Subcutaneous abdominal adipose tissue (tissue), 5 donors: ENCODE measurements around the gene ZC2HC1B.
A peak's percentile ranks its signal among the peaks of the same experiment; 100 is the strongest.

ENCODE experiments used
- H3K27ac ChIP-seq: one replicate; pipeline ENCODE4 v1.7.0; 2013; ENCODE audit warnings: low read depth, mild to moderate bottlenecking, inconsistent platforms, low read length, moderate library complexity
- H3K27me3 ChIP-seq, 5 donors: one replicate each; pipeline ENCODE4 v1.7.0; 2013; ENCODE audit warnings: low read length in 5 of 5, inconsistent platforms in 1 of 5; ENCODE audit not compliant: control insufficient read depth in 5 of 5, insufficient read depth in 4 of 5
- H3K36me3 ChIP-seq, 5 donors: one replicate each; pipeline ENCODE4 v1.7.0; 2013; ENCODE audit warnings: low read length in 5 of 5; ENCODE audit not compliant: control insufficient read depth in 5 of 5, insufficient read depth in 5 of 5
- H3K4me1 ChIP-seq, 5 donors: one replicate each; pipeline ENCODE4 v1.7.0; 2013; ENCODE audit warnings: low read length in 5 of 5, mild to moderate bottlenecking in 3 of 5, moderate library complexity in 1 of 5; ENCODE audit not compliant: control insufficient read depth in 5 of 5, insufficient read depth in 5 of 5
- H3K4me3 ChIP-seq, 5 donors: one replicate each; pipeline ENCODE4 v1.7.0; 2013; ENCODE audit warnings: low read length in 5 of 5, low read depth in 1 of 5
- H3K9ac ChIP-seq, 5 donors: one replicate each; pipeline ENCODE4 v1.7.0; 2013; ENCODE audit warnings: low read length in 5 of 5, mild to moderate bottlenecking in 4 of 5, moderate library complexity in 3 of 5
- H3K9me3 ChIP-seq, 5 donors: one replicate each; pipeline ENCODE4 v1.7.0; 2013; ENCODE audit warnings: low read length in 5 of 5; ENCODE audit not compliant: control insufficient read depth in 5 of 5
- donor health status: healthy.
- donor health status: healthy.
- donor health status: healthy.
- donor health status: healthy.
- donor health status: healthy.

The ZC2HC1B gene

GRCh38 chr6:143955971-143956370 lies 91.7 kb downstream of the ZC2HC1B start:
- H3K4me1 ChIP-seq = peaks cover 0 to 15% (median 12%) of the 10 kb centered on the region in 5 donors

GRCh38 chr6:143957679-143958274 lies 93.5 kb downstream of the ZC2HC1B start:
- Histone ChIP-seq H3K27ac (no peak overlapping the region), H3K9me3 (no peaks in the 10 kb centered on the region), H3K36me3 (peaks cover 0 to 8% (median 0%) of the 10 kb centered on the region in 5 donors), H3K27me3 (no peaks in the 10 kb centered on the region), H3K4me1 (peaks cover 3 to 31% (median 30%) of the 10 kb centered on the region in 5 donors), H3K9ac (no peak overlapping the region), H3K4me3 (no peak overlapping the region)

More at GRCh38 chr6:143955971-143956370, 91.7 kb downstream of the ZC2HC1B start:
- no peak overlapping the region for H3K27ac ChIP-seq
- no peaks in the 10 kb centered on the region for H3K9me3 ChIP-seq
- no peaks in the 10 kb centered on the region for H3K27me3 ChIP-seq
- H3K9ac ChIP-seq = no peak overlapping the region
- peaks cover 0 to 8% (median 0%) of the 10 kb centered on the region in 5 donors for H3K36me3 ChIP-seq
- no peak overlapping the region for H3K4me3 ChIP-seq

GRCh38 chr6:143958839-143959399 lies 94.6 kb downstream of the ZC2HC1B start:
- Histone ChIP-seq H3K27ac (no peak overlapping the region), H3K9ac (no peak overlapping the region), H3K27me3 (no peaks in the 10 kb centered on the region), H3K9me3 (no peaks in the 10 kb centered on the region), H3K36me3 (peaks cover 0 to 8% (median 0%) of the 10 kb centered on the region in 5 donors), H3K4me3 (no peak overlapping the region), H3K4me1 (peaks cover 7 to 41% (median 40%) of the 10 kb centered on the region in 5 donors)

- Histone ChIP-seq H3K36me3 (peaks cover 0 to 8% (median 0%) of the 10 kb centered on the region in 5 donors), H3K4me3 (no peak overlapping the region), H3K27ac (no peak overlapping the region), H3K27me3 (no peaks in the 10 kb centered on the region), H3K9ac (no peak overlapping the region), H3K4me1 (peaks cover 10 to 48% (median 46%) of the 10 kb centered on the region in 5 donors), H3K9me3 (no peaks in the 10 kb centered on the region)
These were observed 95.7 kb downstream of the ZC2HC1B start for GRCh38 chr6:143959927-143960326.

DNA sequence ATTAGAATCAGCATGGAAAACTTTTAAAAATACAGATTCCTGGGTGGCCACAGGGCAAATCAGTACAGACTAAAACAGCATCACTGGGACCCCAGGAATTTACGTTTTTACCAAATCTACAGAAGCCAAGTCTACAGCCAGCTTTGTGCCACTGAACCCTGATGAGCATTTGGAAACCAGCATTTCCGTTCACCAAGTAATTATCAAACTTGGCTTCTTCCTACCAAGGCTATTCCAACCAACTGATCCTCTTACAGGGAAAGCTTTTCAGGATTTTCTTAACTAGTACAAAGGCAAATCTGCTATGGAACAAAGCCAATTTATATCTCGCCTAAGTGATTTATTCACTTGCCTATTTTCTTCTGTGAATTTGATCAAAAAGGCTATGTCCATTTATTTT lies 96.8 kb downstream of the ZC2HC1B start:
- Histone ChIP-seq H3K36me3 (peaks cover 0 to 14% (median 5%) of the 10 kb centered on the region in 5 donors), H3K27ac (peak overlapping the region; percentile 34), H3K4me1 (peaks cover 10 to 58% (median 56%) of the 10 kb centered on the region in 5 donors), H3K4me3 (no peak overlapping the region), H3K27me3 (no peaks in the 10 kb centered on the region), H3K9me3 (no peaks in the 10 kb centered on the region), H3K9ac (no peak overlapping the region)

DNA sequence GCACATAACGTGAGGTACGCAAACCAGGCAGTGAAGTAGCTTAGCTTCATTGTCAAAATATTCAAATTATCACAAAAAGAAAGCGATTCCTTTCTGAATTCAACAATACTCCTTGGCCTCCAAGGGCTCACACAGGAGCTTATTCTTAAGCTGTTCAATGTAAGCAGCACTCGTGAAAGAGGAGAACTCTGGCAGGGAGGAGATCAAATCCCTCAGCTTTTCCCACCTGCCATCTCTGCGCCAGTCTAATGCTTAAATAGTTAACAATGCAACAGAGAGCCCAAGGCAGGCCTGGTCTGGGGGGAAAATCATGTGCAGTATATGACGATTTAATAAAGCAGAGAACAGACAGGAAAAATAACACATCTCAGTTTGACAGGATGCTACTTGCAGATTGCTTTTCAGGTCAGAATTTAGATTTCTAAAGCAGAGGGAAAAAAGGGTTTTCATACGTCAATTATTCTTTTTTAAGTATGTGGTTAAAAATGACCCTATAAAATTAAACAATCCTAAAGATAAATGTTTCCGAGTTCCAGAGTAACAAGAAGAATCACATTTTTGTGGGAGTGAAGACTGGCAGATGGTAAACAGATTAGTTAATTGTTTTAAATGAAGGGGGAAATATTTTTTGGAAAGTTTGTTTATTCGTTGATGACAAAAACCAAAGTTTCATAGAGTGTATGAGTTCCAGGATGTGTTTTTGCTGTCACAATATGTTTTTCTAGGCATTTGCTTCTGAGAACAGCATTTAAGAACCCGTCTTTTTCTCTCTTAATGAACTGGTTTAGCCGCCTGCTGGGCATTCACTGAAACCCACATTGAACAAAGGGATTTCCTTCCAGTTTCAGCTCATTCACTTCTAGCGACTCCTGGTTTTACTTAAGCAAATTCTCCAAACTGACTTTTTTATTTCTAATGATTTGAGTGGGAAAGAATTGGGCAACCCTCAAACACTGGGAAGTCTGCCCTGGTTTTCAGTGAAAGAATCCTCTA lies 97.9 kb downstream of the ZC2HC1B start:
- Histone ChIP-seq H3K27me3 (no peaks in the 10 kb centered on the region), H3K9ac (peak overlapping the region in 1 of 5 donors; percentile 22), H3K4me1 (peaks cover 10 to 66% (median 58%) of the 10 kb centered on the region in 5 donors), H3K27ac (peak overlapping the region; percentile 4), H3K36me3 (peaks cover 0 to 14% (median 5%) of the 10 kb centered on the region in 5 donors), H3K4me3 (no peak overlapping the region), H3K9me3 (no peaks in the 10 kb centered on the region)

DNA sequence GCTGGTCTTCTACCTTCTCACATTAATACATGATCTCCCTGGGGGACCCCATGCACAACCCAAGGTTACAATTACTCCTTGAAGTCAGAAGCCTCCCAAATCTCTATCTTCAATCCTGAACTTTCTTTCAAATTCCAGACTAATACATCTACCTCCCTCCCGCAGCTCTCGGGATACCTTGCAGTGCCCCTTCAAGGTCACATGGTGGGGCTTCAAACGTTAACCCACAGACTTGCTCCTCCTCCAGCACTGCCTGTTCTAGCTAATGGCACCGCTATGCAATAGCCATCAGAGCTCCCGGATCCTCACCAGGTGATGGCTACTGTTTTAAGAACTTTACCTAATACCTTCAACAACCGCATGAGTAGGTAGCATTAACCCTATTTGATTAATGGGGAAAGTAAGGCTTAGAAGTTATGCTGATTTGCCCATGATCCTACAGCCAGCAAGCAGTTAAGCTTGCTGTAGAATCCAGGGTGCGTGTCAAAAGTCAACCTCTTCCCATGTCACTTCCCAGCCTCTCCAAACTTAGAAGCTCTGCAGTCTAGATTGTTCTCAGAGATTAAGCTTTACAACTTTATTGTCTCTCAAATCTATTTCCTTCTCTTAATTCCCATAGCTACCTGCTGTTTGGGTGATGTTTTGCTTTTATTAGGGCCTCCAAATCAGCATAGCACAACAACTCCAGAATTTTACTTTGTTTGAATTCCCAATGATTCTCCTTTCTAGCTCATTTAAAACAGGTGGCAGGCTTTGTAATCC lies 99.1 kb downstream of the ZC2HC1B start:
- Histone ChIP-seq H3K9ac (no peak overlapping the region), H3K4me1 (peaks cover 12 to 77% (median 68%) of the 10 kb centered on the region in 5 donors), H3K27me3 (no peaks in the 10 kb centered on the region), H3K36me3 (peaks cover 0 to 14% (median 5%) of the 10 kb centered on the region in 5 donors), H3K27ac (peak overlapping the region; percentile 4), H3K9me3 (no peaks in the 10 kb centered on the region), H3K4me3 (no peak overlapping the region)

- Histone ChIP-seq H3K9ac (no peak overlapping the region), H3K4me3 (no peak overlapping the region), H3K9me3 (no peaks in the 10 kb centered on the region), H3K27me3 (no peaks in the 10 kb centered on the region), H3K27ac (no peak overlapping the region), H3K36me3 (peaks cover 0 to 9% (median 5%) of the 10 kb centered on the region in 5 donors), H3K4me1 (peaks cover 12 to 82% (median 78%) of the 10 kb centered on the region in 5 donors)
These were observed 100.4 kb downstream of the ZC2HC1B start for GRCh38 chr6:143964674-143965081.

GRCh38 chr6:143965503-143966171 lies 101.4 kb downstream of the ZC2HC1B start:
- Histone ChIP-seq H3K9ac (no peak overlapping the region), H3K27me3 (no peaks in the 10 kb centered on the region), H3K4me1 (peaks cover 12 to 83% (median 74%) of the 10 kb centered on the region in 5 donors), H3K36me3 (peaks cover 0 to 5% (median 5%) of the 10 kb centered on the region in 5 donors), H3K9me3 (no peaks in the 10 kb centered on the region), H3K27ac (no peak overlapping the region), H3K4me3 (peak overlapping the region in 1 of 5 donors; percentile 6)
